H1 (cell line): ENCODE data around the gene RREB1. TPM values are rescaled to one million over a fixed set of nuclear protein-coding genes. Genes with fewer than 3 reads are reported as not detected.
A peak's percentile ranks its signal among the peaks of the same experiment; 100 is the strongest.

Source experiments
- BACH1 ChIP-seq: IDR thresholded peaks from 2 replicates; pipeline ENCODE4 v1.6.1; 2012; ENCODE audit warnings: low read length, improper control_type of control experiment
- CBX8 ChIP-seq: fragments of 300-800, 300-1000 bp; sonication (generic); IDR thresholded peaks from 2 replicates; pipeline ENCODE4 v1.7.1; 2016; ENCODE audit warnings: low read depth, low read length, borderline replicate concordance
- CHD7 ChIP-seq: fragments of 300-600 bp; sonication (generic); IDR thresholded peaks from 2 replicates; pipeline ENCODE4 v1.7.1; 2012; ENCODE audit warnings: low read length, moderate library complexity, mild to moderate bottlenecking, inconsistent platforms; ENCODE audit not compliant: insufficient replicate concordance
- FOSL1 ChIP-seq: IDR thresholded peaks from 2 replicates; pipeline ENCODE4 v1.6.1; 2011; ENCODE audit warnings: mild to moderate bottlenecking, low read depth, low read length, moderate library complexity; ENCODE audit not compliant: insufficient read depth
- PHF8 ChIP-seq: fragments of 200-600 bp; sonication (generic); conservative IDR thresholded peaks from 2 replicates; pipeline ENCODE4 v1.7.1; 2012; ENCODE audit warnings: low read depth, mild to moderate bottlenecking, inconsistent platforms, low read length, moderate library complexity
- RBBP5 ChIP-seq: IDR thresholded peaks from 2 replicates; pipeline ENCODE4 v1.7.1; 2012; ENCODE audit warnings: low read depth, mild to moderate bottlenecking, inconsistent platforms, low read length, moderate library complexity, borderline replicate concordance
- SIN3A ChIP-seq, 2 experiments: IDR thresholded peaks in 1 of 2; conservative IDR thresholded peaks in 1 of 2; 2 replicates each; pipeline ENCODE4 v1.6.1; 2011 to 2012; ENCODE audit warnings: low read length in 2 of 2, improper control_type of control experiment in 1 of 2, low read depth in 1 of 2, mild to moderate bottlenecking in 1 of 2
- SUZ12 ChIP-seq: fragments of 200-600 bp; sonication (generic); IDR thresholded peaks from 2 replicates; pipeline ENCODE4 v1.6.1; 2012; ENCODE audit warnings: mild to moderate bottlenecking, inconsistent platforms, low read length, moderate library complexity, mixed read lengths
- TBP ChIP-seq: IDR thresholded peaks from 2 replicates; pipeline ENCODE4 v1.6.1; 2011; ENCODE audit warnings: low read depth, low read length, improper control_type of control experiment
- polyA plus RNA-seq, 7 experiments: library from polyadenylated mRNA; depleted of rRNA in 3 of 7; stranded (reverse) in 5 of 7; unstranded in 2 of 7; fragments of >200 nt in 5 of 7; fragments of 200-250 nt in 2 of 7; gene quantifications; 1 replicate in 5 of 7; 2 replicates in 1 of 7; 4 replicates in 1 of 7; pipeline versions ENCODE4 v1.2.1 to v1.2.3, GENCODE V29; 2011 to 2013; ENCODE audit warnings: missing spikeins in 2 of 7, mixed read lengths in 2 of 7
- total RNA-seq: library from RNA; stranded (reverse); fragmentation: NEBNext Ultra II Directional; extraction: Animal tissue kit (Norgen Biotek cat#: 25700); gene quantifications from 2 replicates; pipeline ENCODE4 v1.2.1, GENCODE V29; 2021

Gene RREB1
- total and polyA plus RNA-seq, 2 of the 8 experiments (the other 6 are each of a cell fraction or from before 2014, with no cell fraction given): 3.9 to 34.7 TPM

- 0 out of 4 replicates have a peak, but pooled peaks of 1 of the 2 experiments have one; percentile 14 for TF ChIP-seq SIN3A (conservative IDR thresholded peaks at IDR 0.05 in 1 of 2, IDR thresholded peaks at IDR 0.05 in 1 of 2; ENCODE audit: low read depth in 1 of 2, low read length in 2 of 2)
- TF ChIP-seq RBBP5: no peak; the same call in 1 of the 2 replicates
- TF ChIP-seq PHF8: peak; percentile 27; the same call in 1 of the 2 replicates
- TF ChIP-seq TBP: no peak
- TF ChIP-seq CHD7: no peak
- TF ChIP-seq BACH1: no peak
- peak; percentile 35; the same call in 1 of the 2 replicates for TF ChIP-seq SUZ12
- no peak for TF ChIP-seq CBX8
- TF ChIP-seq FOSL1: no peak
Observed at GRCh38 chr6:7108196-7108963, 619 bp downstream of the RREB1 start (continued).
